Stimulated activated naive CD4-positive, alpha-beta T cell (primary cell): ENCODE data around the gene KRTAP10-1.

Experiments used
- DNase-seq, 6 experiments: peaks; one replicate each; lab custom pipeline; 2025; lab: John Stamatoyannopoulos, UW

KRTAP10-1 gene

DNA sequence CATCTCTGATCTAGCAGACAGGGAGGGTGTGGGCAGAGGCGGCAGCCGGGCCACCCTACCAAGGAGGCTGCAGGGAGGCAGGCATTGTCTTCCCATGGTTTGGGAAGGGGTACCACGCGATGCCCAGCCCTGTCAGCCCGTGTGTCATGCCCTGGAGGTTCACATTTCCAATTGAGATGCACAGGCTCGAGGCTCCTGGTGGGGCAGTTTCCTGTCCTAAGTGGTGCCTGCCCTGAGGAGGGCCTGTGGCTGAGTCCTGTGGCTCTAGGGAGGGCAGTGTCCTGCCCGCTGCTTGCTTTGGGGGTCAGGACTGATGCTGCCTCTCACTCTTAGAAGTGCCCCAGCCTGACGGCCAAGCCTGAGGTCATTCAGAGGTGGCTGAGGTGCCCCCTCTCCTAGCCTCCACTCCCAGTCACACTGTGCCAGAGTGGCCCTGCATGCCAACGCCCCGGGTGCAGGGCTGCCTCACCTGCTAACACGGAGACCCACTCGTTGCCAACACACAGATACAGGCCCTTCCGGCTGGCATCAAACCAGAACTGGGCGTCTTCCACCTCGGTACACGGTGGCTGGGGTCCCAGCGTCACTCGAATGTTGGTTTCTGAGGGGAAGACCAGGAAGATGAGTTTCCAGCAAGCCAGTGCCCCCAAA, 11.9 kb downstream of the KRTAP10-1 start:
- DNase-seq = no peak

GRCh38 chr21:44527156-44527982, 12.6 kb downstream of the KRTAP10-1 start:
- DNase-seq = no peak

- no peak for DNase-seq
These were observed 13.6 kb downstream of the KRTAP10-1 start for GRCh38 chr21:44526096-44526997.

DNA sequence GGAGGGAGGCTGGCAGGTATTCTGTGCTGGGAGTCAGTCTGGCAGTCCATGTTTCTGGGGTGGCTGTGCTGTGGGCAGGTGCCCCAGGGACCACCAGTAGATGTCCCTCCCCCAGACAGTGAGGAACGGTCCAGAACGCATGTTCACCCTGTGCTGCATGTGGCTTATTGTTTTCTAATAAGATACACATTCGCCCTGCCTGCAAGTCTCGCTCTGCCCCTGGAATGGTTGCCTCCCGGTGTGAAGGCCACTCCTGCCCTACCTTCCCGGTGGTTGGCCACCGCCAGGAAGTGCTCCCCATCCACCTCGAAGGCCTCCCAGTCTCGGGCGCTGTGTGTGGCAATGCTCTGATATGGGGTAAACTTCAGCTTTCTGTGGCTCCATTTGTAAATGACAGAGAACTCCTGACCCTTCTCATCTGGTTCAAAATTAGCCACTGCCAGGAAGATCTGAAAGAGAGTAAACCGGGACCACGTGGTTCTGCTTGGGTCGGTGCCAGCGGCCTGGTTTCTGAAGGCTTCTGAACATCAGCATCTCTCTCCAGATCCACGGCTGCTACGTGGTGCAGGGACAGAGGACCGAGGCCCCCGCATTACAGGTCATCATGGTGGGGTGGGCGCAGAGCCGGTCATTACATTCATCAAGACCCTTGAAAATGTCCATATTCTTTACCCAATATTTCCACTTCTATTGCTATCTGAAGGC, 14.5 kb downstream of the KRTAP10-1 start:
- no peak for DNase-seq

- DNase-seq = no peak
These were observed 15.3 kb downstream of the KRTAP10-1 start for GRCh38 chr21:44524414-44525371.

- DNase-seq = no peak
These were observed 16.2 kb downstream of the KRTAP10-1 start for GRCh38 chr21:44523567-44524413.

GRCh38 chr21:44522753-44523204, 17.2 kb downstream of the KRTAP10-1 start:
- DNase-seq = no peak

DNA sequence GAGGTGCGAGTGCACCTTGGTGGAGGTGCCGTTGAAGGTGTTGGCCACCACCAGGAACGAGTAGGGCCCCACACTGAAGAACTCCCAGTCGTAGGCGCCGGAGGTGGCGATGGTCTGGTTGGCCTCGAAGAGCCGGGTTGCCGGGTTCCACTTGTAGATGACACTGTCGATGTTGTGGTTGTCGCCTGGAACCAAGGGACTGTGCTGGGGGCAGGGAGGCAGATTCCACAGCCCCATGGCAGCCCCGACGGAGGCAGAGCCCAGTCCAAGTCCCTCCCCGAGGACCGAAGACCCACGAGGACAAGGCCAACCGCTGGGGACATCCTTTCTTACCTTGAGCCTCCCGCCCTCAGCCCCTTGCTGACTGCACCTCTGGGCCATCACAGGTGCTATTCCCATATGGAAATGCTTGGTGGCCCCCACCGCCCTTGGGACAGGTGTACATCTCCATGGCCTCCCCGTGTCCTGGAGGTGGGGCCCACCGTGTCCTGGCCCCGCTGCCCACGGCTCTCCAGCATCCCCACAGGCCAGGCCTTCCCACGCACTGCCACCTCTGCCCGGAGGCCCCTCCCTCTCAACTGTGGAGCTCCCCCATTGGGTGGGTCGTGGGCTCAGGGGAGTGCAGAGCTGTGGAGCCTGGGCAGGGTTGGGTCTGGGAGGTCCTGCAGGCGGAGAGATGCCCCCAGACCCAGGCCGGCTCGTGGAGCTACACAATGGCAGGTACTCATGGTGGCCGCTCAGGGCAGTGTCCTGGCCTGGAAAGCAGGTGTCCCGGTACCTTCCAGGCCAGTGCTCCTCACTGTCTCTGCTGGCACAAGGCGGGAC, 17.9 kb downstream of the KRTAP10-1 start:
- DNase-seq = no peak

DNA sequence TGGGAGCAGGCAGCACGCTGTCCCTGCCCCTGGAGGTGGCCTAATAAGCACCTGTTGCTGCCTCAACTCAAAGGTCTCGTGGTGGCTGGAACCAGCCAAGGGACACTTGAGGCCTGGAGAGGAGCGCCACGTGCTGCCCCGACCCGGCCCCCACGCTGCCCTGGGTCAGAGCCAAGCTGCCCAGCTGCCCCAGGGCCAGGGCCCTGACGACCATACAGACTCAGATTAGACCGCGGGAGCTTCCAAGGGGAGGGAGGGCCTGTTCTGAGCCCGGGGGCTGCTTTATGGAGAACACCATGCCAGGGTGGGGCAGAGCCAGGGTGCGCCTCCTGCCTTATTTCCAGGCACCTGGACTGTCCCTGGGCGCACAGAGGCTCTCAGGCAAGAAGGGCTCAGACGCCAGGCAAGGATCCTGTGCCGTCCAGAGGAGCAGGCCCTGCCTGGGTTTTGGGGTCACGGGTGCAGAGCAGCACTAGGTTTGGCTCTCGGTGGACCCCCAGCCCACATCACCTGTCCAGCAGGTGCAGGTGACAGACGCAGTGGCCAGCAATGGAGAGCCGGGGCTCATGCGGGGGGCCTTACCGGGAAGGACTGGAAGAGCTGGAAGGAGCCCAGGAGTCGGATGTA, 18.6 kb downstream of the KRTAP10-1 start:
- no peak for DNase-seq

DNA sequence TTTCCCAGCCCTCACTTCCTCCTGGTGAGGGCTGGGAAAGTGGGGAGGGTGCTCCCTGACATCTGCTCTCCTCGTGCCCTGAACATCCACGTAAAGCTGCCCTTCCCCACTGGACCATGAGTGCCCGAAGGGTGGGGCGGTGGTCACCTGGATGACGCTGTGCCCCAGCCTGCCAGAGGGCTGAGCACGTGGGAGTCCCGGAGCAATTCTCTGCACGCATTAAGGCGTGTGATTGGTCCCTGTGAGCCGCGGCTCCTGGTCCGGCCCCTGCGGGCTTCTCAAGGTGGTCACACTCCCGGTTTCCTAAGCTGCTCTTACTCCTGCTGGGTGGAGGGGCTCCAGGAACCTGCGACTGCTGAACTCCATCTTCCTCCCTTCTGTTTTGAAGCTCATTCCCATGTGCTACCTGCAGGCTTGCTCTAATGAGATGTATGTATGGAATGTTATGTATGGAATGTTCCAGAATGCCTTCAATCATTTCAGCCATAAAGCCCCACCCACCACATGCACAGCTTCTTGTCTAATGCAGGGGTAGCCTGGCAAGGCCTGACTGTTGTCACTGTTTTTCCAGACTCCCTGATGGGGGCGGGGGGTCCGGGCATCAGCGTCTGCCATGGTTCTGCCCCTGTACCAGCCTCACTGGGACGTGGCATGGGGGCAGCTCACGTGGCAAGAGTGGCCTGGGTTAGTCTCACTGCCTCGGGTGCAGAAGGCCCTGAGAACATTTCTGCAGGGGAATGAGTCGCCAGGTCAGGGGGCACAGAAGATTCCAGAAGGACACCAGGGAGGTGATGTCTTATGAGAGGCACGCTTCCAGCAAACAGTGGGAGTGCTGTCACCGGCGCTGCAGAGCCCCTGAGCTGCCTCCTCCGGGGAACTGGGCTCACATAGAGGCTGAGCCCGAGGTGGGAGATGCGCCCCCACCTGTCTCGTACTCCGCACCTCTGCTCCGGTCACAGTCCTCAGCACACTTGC, 19.4 kb downstream of the KRTAP10-1 start:
- no peak for DNase-seq

DNA sequence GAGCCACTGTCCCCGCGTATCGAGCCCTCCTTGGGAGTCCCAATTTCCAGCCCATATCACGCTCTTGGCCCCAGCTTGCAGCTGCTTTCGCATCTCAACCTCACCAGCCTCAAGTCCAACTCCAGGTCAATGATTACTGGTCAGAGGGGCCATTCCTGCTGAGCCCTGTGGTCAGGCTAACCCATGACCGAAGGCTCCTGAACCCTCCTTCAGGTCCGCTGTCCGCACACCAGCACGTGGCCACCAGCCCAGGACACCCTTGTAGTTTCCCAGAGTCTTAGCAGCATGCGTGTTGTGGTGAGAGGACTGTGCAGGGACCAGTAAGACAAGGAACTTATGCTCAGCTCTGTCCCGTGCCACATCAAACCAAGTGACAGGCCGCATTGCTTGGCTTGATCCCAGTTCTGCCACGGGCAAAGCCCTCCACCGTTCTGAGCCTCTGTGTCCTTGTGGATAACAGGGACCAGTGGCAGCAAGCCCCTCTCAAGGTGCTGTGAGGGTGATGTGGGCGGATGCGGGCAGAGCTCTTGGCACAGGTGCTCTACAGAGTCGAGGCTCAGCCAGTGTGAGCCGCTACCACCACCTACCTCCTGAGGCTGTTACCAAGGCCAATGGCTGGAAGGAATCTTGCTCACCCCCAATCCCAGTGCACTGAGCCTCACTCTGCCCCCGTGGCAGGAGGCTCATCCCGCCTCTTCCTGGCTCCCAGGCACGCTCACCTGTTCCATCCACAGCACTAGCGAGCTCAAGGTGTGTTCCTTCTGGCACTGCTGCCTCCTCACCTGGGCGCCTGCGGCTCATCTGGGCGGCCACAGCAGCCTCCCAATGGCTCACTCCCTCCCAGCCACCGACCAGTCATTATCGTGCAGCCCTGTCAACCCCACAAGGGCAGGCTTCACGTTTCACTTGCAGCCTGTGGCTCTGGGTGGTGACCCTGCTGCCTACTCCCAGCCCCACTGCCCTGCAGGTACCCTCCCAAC, 20.4 kb downstream of the KRTAP10-1 start:
- no peak for DNase-seq

- no peak for DNase-seq
These were observed 21.3 kb downstream of the KRTAP10-1 start for GRCh38 chr21:44518686-44519085.

- DNase-seq = no peak
These were observed 22.7 kb downstream of the KRTAP10-1 start for GRCh38 chr21:44517175-44517899.

GRCh38 chr21:44516828-44517174, 23.2 kb downstream of the KRTAP10-1 start:
- DNase-seq = no peak

GRCh38 chr21:44516342-44516741, 23.7 kb downstream of the KRTAP10-1 start:
- DNase-seq = no peak
